Muscle layer of colon (tissue), 2 donors: ENCODE results near the gene AFAP1L1.

Experiments
- H3K27ac ChIP-seq: one replicate; pipeline ENCODE4 v1.7.0; 2013; ENCODE audit warnings: low read depth, mild to moderate bottlenecking, low read length, moderate library complexity
- H3K27me3 ChIP-seq, 2 donors: one replicate each; pipeline ENCODE4 v1.7.0; 2013; ENCODE audit warnings: low read length in 2 of 2, mild to moderate bottlenecking in 2 of 2; ENCODE audit not compliant: insufficient read depth in 2 of 2, control insufficient read depth in 1 of 2
- H3K36me3 ChIP-seq: one replicate; pipeline ENCODE4 v1.7.0; 2013; ENCODE audit warnings: mild to moderate bottlenecking, low read length; ENCODE audit not compliant: insufficient read depth
- H3K4me1 ChIP-seq: one replicate; pipeline ENCODE4 v1.7.0; 2013; ENCODE audit warnings: mild to moderate bottlenecking, low read length; ENCODE audit not compliant: insufficient read depth
- H3K4me3 ChIP-seq, 2 donors: one replicate each; pipeline ENCODE4 v1.7.0; 2013; ENCODE audit warnings: low read length in 2 of 2, low read depth in 1 of 2, mild to moderate bottlenecking in 1 of 2, moderate library complexity in 1 of 2
- H3K9ac ChIP-seq: one replicate; pipeline ENCODE4 v1.7.0; 2013; ENCODE audit warnings: low read length
- H3K9me3 ChIP-seq: one replicate; pipeline ENCODE4 v1.7.0; 2013; ENCODE audit warnings: mild to moderate bottlenecking, low read length
- donor health status: abdominal sarcoma.
- donor health status: Adenocarcinoma of cecum.

The AFAP1L1 gene

GRCh38 chr5:149304195-149305078 is 32.8 kb downstream of the AFAP1L1 start:
- Histone ChIP-seq H3K4me1 (no peaks in the 10 kb centered on the region), H3K27me3 (no peaks in the 10 kb centered on the region), H3K4me3 (no peak overlapping the region), H3K9ac (no peak overlapping the region), H3K36me3 (no peaks in the 10 kb centered on the region), H3K9me3 (no peaks in the 10 kb centered on the region), H3K27ac (no peak overlapping the region)

GRCh38 chr5:149309354-149309753 is 37.7 kb downstream of the AFAP1L1 start:
- no peak overlapping the region for H3K27ac ChIP-seq
- H3K27me3 ChIP-seq: no peaks in the 10 kb centered on the region
- no peaks in the 10 kb centered on the region for H3K4me1 ChIP-seq
- no peak overlapping the region for H3K4me3 ChIP-seq
- no peaks in the 10 kb centered on the region for H3K9me3 ChIP-seq
- H3K9ac ChIP-seq: no peak overlapping the region
- no peaks in the 10 kb centered on the region for H3K36me3 ChIP-seq

GRCh38 chr5:149310488-149310887 is 38.8 kb downstream of the AFAP1L1 start:
- Histone ChIP-seq H3K27me3 (no peaks in the 10 kb centered on the region), H3K9ac (no peak overlapping the region), H3K36me3 (no peaks in the 10 kb centered on the region), H3K27ac (no peak overlapping the region), H3K9me3 (no peaks in the 10 kb centered on the region), H3K4me3 (no peak overlapping the region), H3K4me1 (no peaks in the 10 kb centered on the region)

- H3K9ac ChIP-seq: no peak overlapping the region
- no peak overlapping the region for H3K4me3 ChIP-seq
- H3K4me1 ChIP-seq: no peaks in the 10 kb centered on the region
- H3K27me3 ChIP-seq: no peaks in the 10 kb centered on the region
- no peaks in the 10 kb centered on the region for H3K9me3 ChIP-seq
- H3K27ac ChIP-seq: no peak overlapping the region
- no peaks in the 10 kb centered on the region for H3K36me3 ChIP-seq
Measured at GRCh38 chr5:149310947-149311658, 39.4 kb downstream of the AFAP1L1 start.

- H3K27ac ChIP-seq: no peak overlapping the region
- H3K9me3 ChIP-seq: no peaks in the 10 kb centered on the region
- H3K4me3 ChIP-seq: no peak overlapping the region
- no peaks in the 10 kb centered on the region for H3K36me3 ChIP-seq
- no peak overlapping the region for H3K9ac ChIP-seq
- no peaks in the 10 kb centered on the region for H3K27me3 ChIP-seq
- peaks cover 6% of the 10 kb centered on the region for H3K4me1 ChIP-seq
Measured at GRCh38 chr5:149313151-149313841, 41.6 kb downstream of the AFAP1L1 start.

- Histone ChIP-seq H3K9me3 (no peaks in the 10 kb centered on the region), H3K27me3 (no peaks in the 10 kb centered on the region), H3K9ac (no peak overlapping the region), H3K4me3 (no peak overlapping the region), H3K36me3 (no peaks in the 10 kb centered on the region), H3K4me1 (peaks cover 6% of the 10 kb centered on the region), H3K27ac (no peak overlapping the region)
Measured at GRCh38 chr5:149314571-149315111, 43.0 kb downstream of the AFAP1L1 start.

GRCh38 chr5:149315753-149316152 is 44.1 kb downstream of the AFAP1L1 start:
- no peaks in the 10 kb centered on the region for H3K36me3 ChIP-seq
- H3K4me1 ChIP-seq: peaks cover 16% of the 10 kb centered on the region
- no peak overlapping the region for H3K9ac ChIP-seq
- H3K27ac ChIP-seq: no peak overlapping the region
- H3K4me3 ChIP-seq: no peak overlapping the region
- no peaks in the 10 kb centered on the region for H3K27me3 ChIP-seq
- H3K9me3 ChIP-seq: no peaks in the 10 kb centered on the region

GRCh38 chr5:149317281-149318048 is 45.8 kb downstream of the AFAP1L1 start:
- Histone ChIP-seq H3K27me3 (no peaks in the 10 kb centered on the region), H3K4me1 (peaks cover 23% of the 10 kb centered on the region), H3K27ac (no peak overlapping the region), H3K9me3 (no peaks in the 10 kb centered on the region), H3K4me3 (no peak overlapping the region), H3K36me3 (no peaks in the 10 kb centered on the region), H3K9ac (no peak overlapping the region)

GRCh38 chr5:149319174-149319573 is 47.5 kb downstream of the AFAP1L1 start:
- Histone ChIP-seq H3K9ac (no peak overlapping the region), H3K36me3 (no peaks in the 10 kb centered on the region), H3K27ac (no peak overlapping the region), H3K4me1 (peaks cover 23% of the 10 kb centered on the region), H3K27me3 (no peaks in the 10 kb centered on the region), H3K9me3 (no peaks in the 10 kb centered on the region), H3K4me3 (no peak overlapping the region)

- Histone ChIP-seq H3K4me1 (peaks cover 23% of the 10 kb centered on the region), H3K36me3 (no peaks in the 10 kb centered on the region), H3K9me3 (no peaks in the 10 kb centered on the region), H3K27me3 (no peaks in the 10 kb centered on the region), H3K4me3 (peak overlapping the region in 1 of 2 donors; percentile 15), H3K27ac (peak overlapping the region; percentile 59), H3K9ac (no peak overlapping the region)
Measured at GRCh38 chr5:149320791-149321330, 49.2 kb downstream of the AFAP1L1 start.
